Retinal pigment epithelial cell (primary cell): ENCODE results near the gene CLDN10.
"Not testable (repeated sequence)": the region's sequence is repeated elsewhere in the genome, so short reads cannot be mapped to it uniquely, and the experiment has no call there.

Experiments
- DNase-seq: peaks from one replicate; pipeline ENCODE4 v3.0.0-alpha.2; 2010; ENCODE audit warnings: low read depth
- H3K4me3 ChIP-seq: 2 replicates; pipeline ENCODE4 v1.5.1; 2011; ENCODE audit warnings: mild to moderate bottlenecking, low read length, control low read depth, moderate library complexity
- TF ChIP-seq, protein P1 (sequence below): conservative IDR thresholded peaks from 2 replicates; pipeline ENCODE4 v1.5.1; 2011; ENCODE audit warnings: low read depth, low read length, control low read depth, inconsistent platforms

The CLDN10 gene

DNA sequence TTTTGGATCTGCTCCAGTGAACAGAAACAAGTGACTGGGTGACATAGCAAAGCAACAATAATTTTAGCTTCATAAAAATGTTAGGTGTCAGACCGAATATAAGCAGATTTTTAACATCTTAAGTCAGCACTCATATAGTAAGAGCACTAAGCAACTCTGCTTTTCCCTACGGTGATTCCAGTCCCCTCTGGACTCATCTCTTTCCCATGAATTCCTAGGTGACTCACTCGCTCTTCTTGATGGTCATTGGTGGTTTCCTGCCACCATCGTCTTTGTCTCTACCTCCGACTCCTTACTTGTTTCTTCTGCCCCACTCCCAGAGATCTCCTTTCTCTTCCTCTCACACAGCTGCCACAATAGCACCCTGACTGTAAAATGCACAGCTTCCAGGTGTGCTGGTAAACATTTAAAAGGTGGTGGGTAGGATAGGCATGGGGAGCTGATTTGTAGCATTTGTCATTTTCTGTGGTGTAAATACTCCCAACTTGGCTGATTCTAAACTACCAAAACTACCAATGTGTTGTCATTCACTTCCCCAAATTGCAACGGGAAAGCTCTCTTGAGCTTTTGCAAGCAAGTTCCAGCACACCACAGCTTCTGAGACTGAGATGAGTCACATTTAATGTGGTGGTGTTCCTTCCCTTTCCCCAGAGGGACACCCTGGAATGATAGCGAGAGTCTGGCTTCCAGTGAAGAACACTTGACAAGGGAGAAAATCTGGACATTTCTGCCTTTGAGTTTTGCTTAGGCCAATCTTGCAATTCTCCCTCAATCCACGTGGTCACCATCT lies 42.8 kb upstream of the CLDN10 start:
- H3K4me3 ChIP-seq, result no peak overlapping the region
- DNase-seq, result no peak
- TF ChIP-seq, protein P1, sequence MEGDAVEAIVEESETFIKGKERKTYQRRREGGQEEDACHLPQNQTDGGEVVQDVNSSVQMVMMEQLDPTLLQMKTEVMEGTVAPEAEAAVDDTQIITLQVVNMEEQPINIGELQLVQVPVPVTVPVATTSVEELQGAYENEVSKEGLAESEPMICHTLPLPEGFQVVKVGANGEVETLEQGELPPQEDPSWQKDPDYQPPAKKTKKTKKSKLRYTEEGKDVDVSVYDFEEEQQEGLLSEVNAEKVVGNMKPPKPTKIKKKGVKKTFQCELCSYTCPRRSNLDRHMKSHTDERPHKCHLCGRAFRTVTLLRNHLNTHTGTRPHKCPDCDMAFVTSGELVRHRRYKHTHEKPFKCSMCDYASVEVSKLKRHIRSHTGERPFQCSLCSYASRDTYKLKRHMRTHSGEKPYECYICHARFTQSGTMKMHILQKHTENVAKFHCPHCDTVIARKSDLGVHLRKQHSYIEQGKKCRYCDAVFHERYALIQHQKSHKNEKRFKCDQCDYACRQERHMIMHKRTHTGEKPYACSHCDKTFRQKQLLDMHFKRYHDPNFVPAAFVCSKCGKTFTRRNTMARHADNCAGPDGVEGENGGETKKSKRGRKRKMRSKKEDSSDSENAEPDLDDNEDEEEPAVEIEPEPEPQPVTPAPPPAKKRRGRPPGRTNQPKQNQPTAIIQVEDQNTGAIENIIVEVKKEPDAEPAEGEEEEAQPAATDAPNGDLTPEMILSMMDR, result no peak

DNA sequence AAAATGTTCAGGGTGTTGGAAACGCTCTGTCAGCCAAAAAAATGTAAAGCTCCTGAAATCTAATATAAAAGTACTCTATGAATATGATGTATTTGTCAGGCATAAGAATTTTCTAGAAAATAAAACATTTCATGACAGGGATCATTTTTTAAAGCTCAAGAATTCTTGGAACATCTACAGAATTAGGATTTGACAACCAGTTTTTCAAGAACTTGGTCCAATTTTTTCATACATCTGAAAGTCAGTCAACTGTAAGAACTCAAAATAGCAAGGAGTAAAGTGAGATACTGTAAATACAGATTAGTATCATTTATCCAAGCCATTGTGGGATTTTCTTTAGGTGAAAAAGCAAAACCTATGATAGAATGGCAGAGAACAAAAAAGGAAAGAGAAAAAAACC lies 41.6 kb upstream of the CLDN10 start:
- TF ChIP-seq, protein P1, result no peak
- DNase-seq, result no peak
- no peak overlapping the region for H3K4me3 ChIP-seq

DNA sequence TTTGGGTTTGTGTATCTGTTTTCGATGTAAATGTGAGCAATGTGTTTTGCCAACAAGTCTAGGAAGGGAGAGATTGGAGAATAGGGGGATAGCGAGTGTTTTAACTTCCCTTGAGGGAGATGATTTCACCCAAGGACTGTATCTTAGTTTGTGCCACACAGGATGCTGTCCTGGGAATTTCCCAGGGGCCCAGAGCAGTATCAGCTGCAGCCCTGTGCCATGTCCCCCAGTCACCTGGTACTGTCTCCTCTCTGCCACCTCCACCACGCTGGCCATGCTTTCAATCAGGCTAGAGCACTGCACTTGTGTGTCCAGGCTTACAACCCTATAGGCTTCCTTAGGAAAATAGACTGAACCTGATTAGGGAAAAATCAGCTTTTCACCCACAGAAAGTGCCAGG lies 40.1 kb upstream of the CLDN10 start:
- no peak for DNase-seq
- H3K4me3 ChIP-seq, result no peak overlapping the region
- TF ChIP-seq, protein P1, result no peak

DNA sequence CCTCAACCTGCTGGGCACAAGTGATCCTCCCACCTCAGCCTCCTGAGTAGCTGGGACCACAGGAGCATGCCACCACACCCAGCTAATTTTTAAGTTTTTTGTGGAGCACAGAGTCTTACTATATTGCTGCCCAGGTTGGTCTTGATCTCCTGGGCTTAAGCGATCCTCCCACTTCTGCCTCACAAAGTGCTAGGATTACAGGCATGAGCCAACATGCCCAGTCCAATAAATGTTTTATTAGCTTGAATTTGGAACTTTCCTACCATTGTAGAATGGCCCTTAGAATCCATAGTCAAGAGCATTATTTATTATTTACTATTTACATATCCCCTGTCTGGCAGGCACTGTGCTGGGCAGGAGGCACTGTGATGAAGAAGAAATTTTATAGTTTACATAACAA lies 39.6 kb upstream of the CLDN10 start:
- TF ChIP-seq, protein P1, result no peak
- no peak for DNase-seq
- H3K4me3 ChIP-seq, result no peak overlapping the region

- not testable (repeated sequence) for H3K4me3 ChIP-seq, DNase-seq
These were observed 36.9 kb upstream of the CLDN10 start for GRCh38 chr13:95515606-95516005.

DNA sequence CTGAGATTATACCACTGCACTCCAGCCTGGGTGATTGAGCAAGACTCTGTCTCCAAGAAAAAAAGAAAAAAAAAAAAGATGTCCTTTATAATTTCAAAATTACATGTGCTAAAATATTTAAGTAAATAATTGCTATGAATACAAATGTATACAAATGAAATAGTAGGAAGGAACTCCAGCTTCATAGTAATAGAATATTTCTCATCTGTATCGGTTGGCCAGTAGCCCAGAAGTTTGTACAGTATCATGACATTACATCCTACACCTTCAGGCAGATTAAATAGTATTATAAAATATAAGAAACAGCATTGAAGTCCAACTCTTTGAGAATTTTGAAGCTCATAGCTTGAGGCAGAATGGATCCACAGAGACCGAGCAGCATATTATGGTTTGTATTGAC lies 36.5 kb upstream of the CLDN10 start:
- DNase-seq, result no peak
- H3K4me3 ChIP-seq, result no peak overlapping the region
- TF ChIP-seq, protein P1, result no peak

- no peak overlapping the region for H3K4me3 ChIP-seq
- TF ChIP-seq, protein P1, result no peak
These were observed 36.0 kb upstream of the CLDN10 start for GRCh38 chr13:95516492-95516891.

DNA sequence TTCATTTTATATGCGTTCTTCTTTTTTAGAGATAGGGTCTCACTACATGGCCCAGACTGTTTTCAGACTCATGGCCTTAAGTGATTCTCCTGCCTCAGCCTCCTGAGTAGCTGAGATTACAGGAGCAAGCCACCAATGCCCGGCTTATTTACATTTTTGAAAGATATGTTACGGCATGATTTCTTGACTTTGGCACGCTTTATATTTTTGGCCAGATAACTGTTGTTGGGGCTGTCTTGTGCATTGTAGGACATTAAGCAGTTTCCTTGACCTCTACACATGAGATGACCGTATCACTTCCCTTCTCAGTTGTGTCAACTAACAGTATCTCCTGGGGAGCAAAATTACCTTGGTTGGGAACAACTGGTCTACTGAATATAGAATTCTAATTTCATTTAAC lies 28.9 kb upstream of the CLDN10 start:
- no peak for DNase-seq
- TF ChIP-seq, protein P1, result no peak
- no peak overlapping the region for H3K4me3 ChIP-seq

More at GRCh38 chr13:95516492-95516891, 36.0 kb upstream of the CLDN10 start:
- DNase-seq, result no peak
